Mesenchymal stem cell (in vitro differentiated cells and primary cell): ENCODE data around the gene SH3BGRL2.
A peak's percentile ranks its signal among the peaks of the same experiment; 100 is the strongest.

Experiments
- DNase-seq: peaks from one replicate; pipeline ENCODE4 v3.0.0-alpha.2; 2013
- H2AFZ ChIP-seq: one replicate; pipeline ENCODE4 v1.6.1; 2013; ENCODE audit warnings: low read depth, mild to moderate bottlenecking, control low read depth, inconsistent platforms, low read length, moderate library complexity
- H2AK5ac ChIP-seq: 2 replicates; pipeline ENCODE4 v1.6.1; 2013; ENCODE audit warnings: low read length, moderate library complexity, mild to moderate bottlenecking, inconsistent platforms; ENCODE audit not compliant: severe bottlenecking
- H2BK120ac ChIP-seq: one replicate; pipeline ENCODE4 v1.6.1; 2013; ENCODE audit warnings: low read depth, mild to moderate bottlenecking, inconsistent platforms, low read length, moderate library complexity
- H2BK12ac ChIP-seq, 2 experiments: one replicate each; pipeline ENCODE4 v1.6.1; 2013; ENCODE audit warnings: inconsistent platforms in 2 of 2, low read length in 2 of 2, mild to moderate bottlenecking in 2 of 2, moderate library complexity in 2 of 2, control low read depth in 1 of 2
- H2BK15ac ChIP-seq: one replicate; pipeline ENCODE4 v1.6.1; 2013; ENCODE audit warnings: mild to moderate bottlenecking, low read depth, inconsistent platforms; ENCODE audit not compliant: poor library complexity, severe bottlenecking
- H2BK5ac ChIP-seq: 2 replicates; pipeline ENCODE4 v1.6.1; 2013; ENCODE audit warnings: low read depth, mild to moderate bottlenecking, low read length, control low read depth, inconsistent platforms; ENCODE audit not compliant: poor library complexity, severe bottlenecking
- H3K14ac ChIP-seq, 2 experiments: one replicate each; pipeline ENCODE4 v1.6.1; 2013; ENCODE audit warnings: inconsistent platforms in 2 of 2, low read length in 2 of 2, control low read depth in 1 of 2, mild to moderate bottlenecking in 1 of 2, moderate library complexity in 1 of 2
- H3K18ac ChIP-seq, 2 experiments: one replicate each; pipeline ENCODE4 v1.6.1; 2013; ENCODE audit warnings: inconsistent platforms in 2 of 2, low read length in 2 of 2, control low read depth in 1 of 2, low read depth in 1 of 2, mild to moderate bottlenecking in 1 of 2
- H3K23ac ChIP-seq, 2 experiments: one replicate each; pipeline ENCODE4 v1.6.1; 2013; ENCODE audit warnings: inconsistent platforms in 2 of 2, low read length in 2 of 2, mild to moderate bottlenecking in 2 of 2, moderate library complexity in 2 of 2, control low read depth in 1 of 2
- H3K27ac ChIP-seq: 2 replicates; pipeline ENCODE4 v1.5.1; 2013; ENCODE audit warnings: mild to moderate bottlenecking, moderate library complexity, low read length, control low read depth, inconsistent platforms; ENCODE audit not compliant: poor library complexity, severe bottlenecking
- H3K27me3 ChIP-seq, 2 experiments: 2 replicates each; pipeline versions ENCODE4 v1.6.1 to v1.7.0; 2013; ENCODE audit warnings: low read length in 2 of 2, mild to moderate bottlenecking in 2 of 2, moderate library complexity in 2 of 2, control low read depth in 1 of 2, inconsistent platforms in 1 of 2; ENCODE audit not compliant: control insufficient read depth in 1 of 2, insufficient read depth in 1 of 2
- H3K36me3 ChIP-seq, 2 experiments: 2 replicates each; pipeline versions ENCODE4 v1.6.1 to v1.7.0; 2013; ENCODE audit warnings: low read length in 2 of 2, control low read depth in 1 of 2, inconsistent platforms in 1 of 2, low read depth in 1 of 2, mild to moderate bottlenecking in 1 of 2; ENCODE audit not compliant: insufficient read depth in 2 of 2, control insufficient read depth in 1 of 2
- H3K4ac ChIP-seq, 2 experiments: one replicate each; pipeline ENCODE4 v1.6.1; 2013; ENCODE audit warnings: inconsistent platforms in 2 of 2, low read length in 2 of 2, mild to moderate bottlenecking in 2 of 2, moderate library complexity in 2 of 2, control low read depth in 1 of 2, low read depth in 1 of 2
- H3K4me1 ChIP-seq: 2 replicates; pipeline ENCODE4 v1.6.1; 2013; ENCODE audit warnings: low read depth, low read length, control low read depth; ENCODE audit not compliant: control insufficient read depth, insufficient read depth
- H3K4me2 ChIP-seq: 2 replicates; pipeline ENCODE4 v1.6.1; 2013; ENCODE audit warnings: low read length, mild to moderate bottlenecking, inconsistent platforms; ENCODE audit not compliant: poor library complexity, severe bottlenecking
- H3K4me3 ChIP-seq, 2 experiments: 2 replicates each; pipeline versions ENCODE4 v1.5.1 to v1.7.0; 2013; ENCODE audit warnings: low read length in 2 of 2, mild to moderate bottlenecking in 2 of 2, control low read depth in 1 of 2, low read depth in 1 of 2; ENCODE audit not compliant: insufficient read depth in 1 of 2
- H3K79me1 ChIP-seq: replicated peaks from 2 replicates; pipeline ENCODE4 v1.6.1; 2013; ENCODE audit warnings: mild to moderate bottlenecking, control low read depth, low read length, inconsistent platforms; ENCODE audit not compliant: poor library complexity, severe bottlenecking
- H3K9ac ChIP-seq: 2 replicates; pipeline ENCODE4 v1.7.0; 2013; ENCODE audit warnings: mild to moderate bottlenecking, low read length, moderate library complexity
- H3K9me3 ChIP-seq: 2 replicates; pipeline ENCODE4 v1.7.0; 2013; ENCODE audit warnings: mild to moderate bottlenecking, low read length; ENCODE audit not compliant: control insufficient read depth
- H4K8ac ChIP-seq: one replicate; pipeline ENCODE4 v1.6.1; 2013; ENCODE audit warnings: inconsistent platforms, mild to moderate bottlenecking, low read length, moderate library complexity
- H4K91ac ChIP-seq: one replicate; pipeline ENCODE4 v1.6.1; 2013; ENCODE audit warnings: mild to moderate bottlenecking, low read length, inconsistent platforms
- WGBS: methylation state at CpG from one replicate; pipeline ENCODE4 v1.1.7; 2013; ENCODE audit warnings: mixed read lengths; 5-methylcytosine and 5-hydroxymethylcytosine counted together

The SH3BGRL2 gene

GRCh38 chr6:79684876-79685275, 53.7 kb downstream of the SH3BGRL2 start:
- Histone ChIP-seq H3K23ac (no peak overlapping the region), H3K27ac (no peak overlapping the region), H3K18ac (no peak overlapping the region), H3K4me1 (no peaks in the 10 kb centered on the region), H3K9ac (no peak overlapping the region), H3K4me3 (no peak overlapping the region), H2BK15ac (no peak overlapping the region), H3K27me3 (no peaks in the 10 kb centered on the region), H3K4ac (no peak overlapping the region), H2BK12ac (no peak overlapping the region), H2AK5ac (no peak overlapping the region), H3K9me3 (no peaks in the 10 kb centered on the region), H3K79me1 (no peaks in the 10 kb centered on the region), H3K4me2 (no peak overlapping the region), H2BK5ac (no peak overlapping the region), H2BK120ac (no peak overlapping the region), H2AFZ (no peak overlapping the region), H4K91ac (no peak overlapping the region), H3K14ac (no peak overlapping the region), H3K36me3 (no peaks in the 10 kb centered on the region), H4K8ac (no peak overlapping the region)
- DNase-seq = no peak
- no CpG with 5 or more reads among the region's 1 CpG for WGBS

- Histone ChIP-seq H2AFZ (no peak overlapping the region), H2BK15ac (no peak overlapping the region), H3K4ac (peak overlapping the region in 1 of 2 experiments; percentile 30), H3K4me3 (no peak overlapping the region), H4K8ac (no peak overlapping the region), H3K9ac (no peak overlapping the region), H3K4me1 (no peaks in the 10 kb centered on the region), H2AK5ac (no peak overlapping the region), H2BK5ac (no peak overlapping the region), H3K9me3 (no peaks in the 10 kb centered on the region), H2BK120ac (no peak overlapping the region), H3K27me3 (no peaks in the 10 kb centered on the region), H3K4me2 (no peak overlapping the region), H3K79me1 (no peaks in the 10 kb centered on the region), H3K14ac (no peak overlapping the region), H3K18ac (no peak overlapping the region), H3K27ac (no peak overlapping the region), H2BK12ac (no peak overlapping the region), H3K36me3 (no peaks in the 10 kb centered on the region), H4K91ac (no peak overlapping the region), H3K23ac (no peak overlapping the region)
- WGBS = 68% methylated on average over 3 of the region's 3 CpGs
- DNase-seq = no peak
These were observed 55.7 kb downstream of the SH3BGRL2 start for GRCh38 chr6:79686707-79687309.

DNA sequence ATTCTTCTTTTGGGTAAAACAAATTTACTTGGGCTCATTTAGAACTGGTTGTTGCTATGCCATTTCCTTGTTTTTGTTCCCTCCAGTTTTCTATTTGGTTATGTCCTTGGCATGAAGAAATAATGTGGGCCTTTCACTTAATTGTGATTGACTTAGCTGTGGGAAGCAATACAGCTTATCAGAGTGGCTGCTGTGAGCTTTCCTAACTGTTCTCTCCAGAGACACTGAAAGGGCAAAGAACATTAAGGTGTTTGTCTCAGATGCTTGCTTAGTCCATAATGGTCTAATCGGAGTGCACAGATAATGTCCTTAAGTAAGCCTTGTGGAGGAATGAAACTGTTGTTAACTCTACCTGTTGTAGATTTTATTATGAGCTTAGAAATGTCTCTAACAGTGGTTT, 56.6 kb downstream of the SH3BGRL2 start:
- Histone ChIP-seq H3K9me3 (no peaks in the 10 kb centered on the region), H3K4me2 (no peak overlapping the region), H3K18ac (no peak overlapping the region), H3K23ac (no peak overlapping the region), H2AK5ac (no peak overlapping the region), H2BK5ac (no peak overlapping the region), H3K14ac (no peak overlapping the region), H4K8ac (no peak overlapping the region), H4K91ac (no peak overlapping the region), H2BK12ac (no peak overlapping the region), H2BK15ac (no peak overlapping the region), H3K36me3 (no peaks in the 10 kb centered on the region), H3K79me1 (no peaks in the 10 kb centered on the region), H3K4ac (no peak overlapping the region), H3K27ac (no peak overlapping the region), H2BK120ac (no peak overlapping the region), H3K27me3 (no peaks in the 10 kb centered on the region), H2AFZ (no peak overlapping the region), H3K4me3 (no peak overlapping the region), H3K9ac (no peak overlapping the region), H3K4me1 (no peaks in the 10 kb centered on the region)
- 100% methylated on average over 1 of the region's 1 CpG for WGBS
- no peak for DNase-seq

DNA sequence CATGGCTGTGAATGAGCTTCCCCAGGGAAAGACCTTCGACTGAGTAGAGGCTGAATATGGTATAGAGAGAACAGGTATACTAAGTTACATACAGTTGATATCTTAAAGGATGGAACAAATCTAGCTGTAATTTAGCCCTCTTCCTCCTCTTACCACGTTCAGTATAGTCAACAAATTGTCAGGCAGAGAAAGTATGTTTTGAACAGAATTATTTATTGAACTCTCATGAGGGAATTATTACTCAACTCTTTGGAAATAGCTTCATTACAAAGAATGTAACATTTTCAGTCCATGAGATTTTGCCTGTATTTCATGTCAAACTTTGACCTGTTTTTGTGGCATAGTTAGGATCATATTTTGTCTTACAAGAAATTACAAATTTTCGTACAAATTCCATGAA, 63.0 kb downstream of the SH3BGRL2 start:
- Histone ChIP-seq H3K27me3 (no peaks in the 10 kb centered on the region), H3K4me2 (no peak overlapping the region), H2AK5ac (no peak overlapping the region), H4K91ac (no peak overlapping the region), H2AFZ (no peak overlapping the region), H3K4me3 (no peak overlapping the region), H3K14ac (no peak overlapping the region), H2BK120ac (no peak overlapping the region), H3K18ac (no peak overlapping the region), H2BK12ac (no peak overlapping the region), H3K9me3 (no peaks in the 10 kb centered on the region), H3K79me1 (no peaks in the 10 kb centered on the region), H3K36me3 (no peaks in the 10 kb centered on the region), H3K27ac (no peak overlapping the region), H2BK15ac (no peak overlapping the region), H3K4me1 (no peaks in the 10 kb centered on the region), H3K9ac (no peak overlapping the region), H3K23ac (no peak overlapping the region), H4K8ac (no peak overlapping the region), H2BK5ac (no peak overlapping the region), H3K4ac (no peak overlapping the region)
- WGBS = 74% methylated on average over 2 of the region's 3 CpGs
- no peak for DNase-seq
